Ovary (tissue), 9 donors: ENCODE measurements around the gene SERAC1. TPM values are rescaled to one million over a fixed set of nuclear protein-coding genes. Genes with fewer than 3 reads are reported as not detected.

Source experiments
- DNase-seq, 5 donors: peaks; one replicate each; pipeline ENCODE4 v3.0.0-alpha.2; 2019 to 2020
- H3K27ac ChIP-seq, 2 donors: fragments of 200-600 bp; one replicate each; pipeline versions ENCODE4 v1.5.1 to v1.8.0; 2019 to 2022
- H3K27me3 ChIP-seq: fragments of 200-600 bp; one replicate; pipeline ENCODE4 v1.8.0; 2022
- H3K36me3 ChIP-seq: fragments of 200-600 bp; sonication (generic); one replicate; pipeline ENCODE4 v1.5.1; 2019
- H3K4me1 ChIP-seq: one replicate; pipeline ENCODE4 v1.8.1; 2013; ENCODE audit warnings: mild to moderate bottlenecking, moderate library complexity; ENCODE audit not compliant: insufficient read depth
- H3K4me3 ChIP-seq: fragments of 200-600 bp; sonication (generic); one replicate; pipeline ENCODE4 v1.5.1; 2017
- H3K9me3 ChIP-seq, 2 donors: fragments of 200-600 bp in 1 of 2; sonication (generic) in 1 of 2; one replicate each; pipeline versions ENCODE4 v1.5.1 to v1.8.1; 2013 to 2019; ENCODE audit warnings: mild to moderate bottlenecking in 1 of 2, moderate library complexity in 1 of 2
- CTCF ChIP-seq, 3 donors: fragments of 450-650 bp in 2 of 3; fragments of 200-600 bp in 1 of 3; IDR thresholded peaks; one replicate each; pipeline versions ENCODE4 v1.5.1 to v1.8.0; 2016 to 2022; ENCODE audit warnings: antibody characterized with exemption in 3 of 3, mild to moderate bottlenecking in 1 of 3
- EP300 ChIP-seq: sonication (generic); formaldehyde crosslinking; IDR thresholded peaks from one replicate; pipeline ENCODE4 v1.6.1; 2017; ENCODE audit warnings: antibody characterized with exemption
- POLR2A ChIP-seq: fragments of 450-650 bp; IDR thresholded peaks from one replicate; pipeline ENCODE4 v1.6.1; 2017; ENCODE audit warnings: antibody characterized with exemption, mild to moderate bottlenecking, moderate library complexity
- WGBS, 3 donors: extraction: QIAGEN DNeasy Blood & Tissue Kit in 1 of 3; methylation state at CpG; one replicate each; pipeline versions ENCODE4 v1.1.5 to v1.1.7; 2013 to 2017; 5-methylcytosine and 5-hydroxymethylcytosine counted together
- intact Hi-C, 4 donors: fragments of 100-400 bp; cut with DNase I; formaldehyde crosslinking; loops; one replicate each; pipeline versions ENCODE4 v1.11.0 to v1.15.1; 2022 to 2023
- polyA plus RNA-seq, 2 donors: library from polyadenylated mRNA; stranded (reverse); fragments of 200-250 nt in 1 of 2; fragments of 350-450 nt in 1 of 2; fragmentation: Illumina TruSeq in 1 of 2; extraction: RNeasy Lipid Tissue Mini Kit (QIAGEN cat#74804) in 1 of 2; gene quantifications; one replicate each; pipeline ENCODE4 v1.2.3, GENCODE V29; 2013 to 2014
- total RNA-seq, 7 donors: library from RNA; depleted of rRNA in 2 of 7; stranded (reverse); fragments of >200 nt in 2 of 7; fragmentation: NEBNext Ultra II Directional in 3 of 7; extraction: Animal tissue kit (Norgen Biotek cat#: 25700) in 3 of 7; gene quantifications; one replicate each; pipeline versions ENCODE4 v1.1.0 to v1.2.4, GENCODE V29; 2016 to 2023
- donor health status: DM: no; HTN: no; CAD: no; lungs with moderate emphysema.
- donor health status: DM: no; HTN: no; CAD: no.
- donor health status: Bipolar disorder and iron deficiency.
- donor health status: DM: yes; HTN: yes; CAD: no.
- donor health status: DM: no; HTN: no; CAD: no.
- donor health status: DM: yes; HTN: yes; CAD: no.

The SERAC1 gene
- total and polyA plus RNA-seq, 9 donors = 3.7 to 11.9 (median 6.3) TPM

DNA sequence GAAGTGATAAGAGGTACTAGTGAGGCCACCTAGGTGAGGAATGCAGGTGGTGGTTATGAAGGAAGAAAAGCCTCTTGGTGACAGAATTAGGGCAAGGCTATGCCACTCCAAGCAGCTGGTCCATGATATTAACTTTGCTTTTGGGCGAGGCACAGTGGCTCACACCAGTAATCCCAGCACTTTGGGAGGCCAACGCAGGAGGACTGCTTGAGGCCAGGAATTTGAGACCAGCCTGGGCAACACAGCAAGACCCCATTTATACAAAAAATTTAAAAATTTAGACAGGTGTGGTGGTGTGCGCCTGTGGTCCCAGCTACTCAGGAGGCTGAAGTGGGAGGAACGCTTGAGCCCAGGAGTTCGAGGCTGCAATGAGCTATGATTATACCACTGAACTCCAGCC, 56.1 kb downstream of the SERAC1 start:
- no peak for DNase-seq
- Histone ChIP-seq H3K27me3 (no peaks in the 10 kb centered on the region), H3K4me1 (no peaks in the 10 kb centered on the region), H3K27ac (no peak overlapping the region), H3K9me3 (no peaks in the 10 kb centered on the region), H3K36me3 (no peaks in the 10 kb centered on the region), H3K4me3 (no peak overlapping the region)
- no peak for TF ChIP-seq EP300
- no peak for TF ChIP-seq CTCF (IDR thresholded peaks at IDR 0.05)
- no peak for TF ChIP-seq POLR2A
- 96 to 97% (median 97%) methylated on average over 5 of the region's 5 CpGs for WGBS, 3 donors
- intact Hi-C loops = no loop called here

- intact Hi-C loops = no loop called here
- Histone ChIP-seq H3K4me3 (no peak overlapping the region), H3K4me1 (no peaks in the 10 kb centered on the region), H3K27ac (no peak overlapping the region), H3K27me3 (no peaks in the 10 kb centered on the region), H3K36me3 (no peaks in the 10 kb centered on the region), H3K9me3 (no peaks in the 10 kb centered on the region)
- TF ChIP-seq CTCF (IDR thresholded peaks at IDR 0.05) = no peak
- TF ChIP-seq POLR2A = no peak
- TF ChIP-seq EP300 = no peak
- 81 to 85% (median 82%) methylated on average over 5 of the region's 5 CpGs for WGBS, 3 donors
- no peak for DNase-seq
Observed at GRCh38 chr6:158110986-158111385, 57.1 kb downstream of the SERAC1 start.

DNA sequence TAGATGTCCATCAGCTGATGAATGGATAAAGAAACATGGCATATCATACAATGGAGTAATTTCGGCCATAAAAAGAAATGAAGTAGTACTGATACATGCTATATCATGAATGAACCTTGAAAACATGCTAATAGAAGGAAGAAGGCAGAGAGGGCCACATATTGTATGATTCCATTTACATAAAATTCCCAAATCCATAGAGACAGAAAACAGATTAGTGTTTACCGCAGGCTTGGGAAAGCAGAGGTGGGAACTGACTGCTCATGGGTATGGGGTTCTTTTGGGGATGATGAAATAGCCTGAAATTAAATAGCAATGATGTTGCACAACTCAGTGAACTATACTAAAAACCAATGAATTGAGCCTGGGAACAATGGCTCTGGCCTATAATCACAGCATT, 58.3 kb downstream of the SERAC1 start:
- DNase-seq = no peak
- no peaks in the 10 kb centered on the region for H3K36me3 ChIP-seq
- intact Hi-C loops = no loop called here

GRCh38 chr6:158104696-158105095, 63.4 kb downstream of the SERAC1 start:
- DNase-seq = no peak
- Histone ChIP-seq H3K27me3 (no peaks in the 10 kb centered on the region), H3K4me1 (no peaks in the 10 kb centered on the region), H3K9me3 (no peaks in the 10 kb centered on the region), H3K36me3 (no peaks in the 10 kb centered on the region), H3K27ac (no peak overlapping the region), H3K4me3 (no peak overlapping the region)
- 55 to 68% (median 61%) methylated on average over 2 of the region's 2 CpGs for WGBS, 3 donors
- TF ChIP-seq POLR2A = no peak
- TF ChIP-seq CTCF (IDR thresholded peaks at IDR 0.05) = no peak
- intact Hi-C loops = no loop called here

More for the DNA sequence above, 58.3 kb downstream of the SERAC1 start:
- no peaks in the 10 kb centered on the region for H3K27me3 ChIP-seq
- no peaks in the 10 kb centered on the region for H3K4me1 ChIP-seq
- 93 to 98% (median 96%) methylated on average over 2 of the region's 2 CpGs for WGBS, 3 donors
- no peak overlapping the region for H3K4me3 ChIP-seq
- TF ChIP-seq EP300 = no peak
- no peak for TF ChIP-seq POLR2A
- TF ChIP-seq CTCF (IDR thresholded peaks at IDR 0.05) = no peak
- no peak overlapping the region for H3K27ac ChIP-seq
- no peaks in the 10 kb centered on the region for H3K9me3 ChIP-seq

DNA sequence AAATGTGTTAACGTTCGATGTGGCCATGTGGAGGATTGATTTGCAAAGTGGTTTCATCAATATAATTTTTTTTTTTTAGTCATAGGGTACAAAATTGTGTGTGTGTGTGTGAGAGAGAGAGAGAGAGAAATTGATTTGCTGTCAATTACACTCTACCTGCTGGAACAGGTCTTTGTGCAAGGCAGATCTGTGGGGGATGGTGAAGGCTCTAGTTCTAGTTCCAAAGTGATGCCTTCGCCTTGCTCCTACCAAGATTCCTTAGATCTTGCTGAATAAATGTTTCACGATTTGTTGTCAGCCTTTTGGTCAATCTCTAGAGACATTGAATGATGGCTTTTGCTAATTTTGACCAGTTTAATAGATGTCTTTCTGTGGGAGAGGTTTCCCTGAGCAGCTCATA, 64.8 kb downstream of the SERAC1 start:
- WGBS, 3 donors = 94 to 95% (median 95%) methylated on average over 4 of the region's 4 CpGs
- H3K4me1 ChIP-seq = peaks cover 2% of the 10 kb centered on the region
- TF ChIP-seq POLR2A = no peak
- no peak for TF ChIP-seq CTCF (IDR thresholded peaks at IDR 0.05)
- no peak for TF ChIP-seq EP300
- no peaks in the 10 kb centered on the region for H3K27me3 ChIP-seq
- no peaks in the 10 kb centered on the region for H3K9me3 ChIP-seq
- intact Hi-C loops = no loop called here
- no peak overlapping the region for H3K4me3 ChIP-seq
- H3K36me3 ChIP-seq = no peaks in the 10 kb centered on the region
- H3K27ac ChIP-seq = no peak overlapping the region
- no peak for DNase-seq
